Measurements from ENCODE around the gene KLF15.

GRCh38 chr3:126367316-126367805, 10.2 kb upstream of the KLF15 start:
- no peak for TF ChIP-seq CTCF (IDR thresholded peaks at IDR 0.05; ENCODE audit: low read depth, low read length)
- TF ChIP-seq POLR2A (IDR thresholded peaks at IDR 0.05; ENCODE audit: extremely low read depth, insufficient read length) = no peak
- TF ChIP-seq MYC (IDR thresholded peaks at IDR 0.05; ENCODE audit: low read depth, low read length) = no peak

Measured in NB4 (cell line).